HuH-7 (cell line): ENCODE data around the gene CYFIP2.

Experiments
- DNase-seq: peaks from one replicate; pipeline ENCODE4 v3.0.0; 2011; ENCODE audit warnings: low spot score

CYFIP2 gene

GRCh38 chr5:157359356-157360055 lies 93.6 kb downstream of the CYFIP2 start:
- DNase-seq: no peak

GRCh38 chr5:157362012-157362411 lies 96.1 kb downstream of the CYFIP2 start:
- no peak for DNase-seq

- DNase-seq: no peak
Observed at GRCh38 chr5:157362502-157362901, 96.6 kb downstream of the CYFIP2 start.

- no peak for DNase-seq
Observed at GRCh38 chr5:157362982-157363381, 97.1 kb downstream of the CYFIP2 start.

GRCh38 chr5:157365732-157366131 lies 99.8 kb downstream of the CYFIP2 start:
- DNase-seq: no peak

GRCh38 chr5:157366741-157367674 lies 101.1 kb downstream of the CYFIP2 start:
- DNase-seq: peak; percentile 30

- DNase-seq: no peak
Observed at GRCh38 chr5:157369507-157369906, 103.6 kb downstream of the CYFIP2 start.

GRCh38 chr5:157370967-157371366 lies 105.0 kb downstream of the CYFIP2 start:
- no peak for DNase-seq

GRCh38 chr5:157371655-157372471 lies 105.9 kb downstream of the CYFIP2 start:
- no peak for DNase-seq

- DNase-seq: no peak
Observed at GRCh38 chr5:157372472-157372822, 106.5 kb downstream of the CYFIP2 start.

GRCh38 chr5:157378509-157378908 lies 112.6 kb downstream of the CYFIP2 start:
- DNase-seq: no peak

GRCh38 chr5:157379983-157380382 lies 114.1 kb downstream of the CYFIP2 start:
- DNase-seq: no peak

- no peak for DNase-seq
Observed at GRCh38 chr5:157381746-157382145, 115.8 kb downstream of the CYFIP2 start.

GRCh38 chr5:157382996-157383800 lies 117.3 kb downstream of the CYFIP2 start:
- DNase-seq: no peak

GRCh38 chr5:157384971-157385709 lies 119.2 kb downstream of the CYFIP2 start:
- DNase-seq: no peak

GRCh38 chr5:157387041-157387563 lies 121.2 kb downstream of the CYFIP2 start:
- no peak for DNase-seq

GRCh38 chr5:157387683-157388093 lies 121.8 kb downstream of the CYFIP2 start:
- no peak for DNase-seq

- no peak for DNase-seq
Observed at GRCh38 chr5:157388111-157388710, 122.3 kb downstream of the CYFIP2 start.

- DNase-seq: no peak
Observed at GRCh38 chr5:157389103-157389502, 123.2 kb downstream of the CYFIP2 start.

GRCh38 chr5:157390133-157390532 lies 124.2 kb downstream of the CYFIP2 start:
- no peak for DNase-seq
